T-helper 22 cell (primary cell): Measurements from ENCODE around the gene MIS18BP1.
"Not testable (repeated sequence)": the region's sequence is repeated elsewhere in the genome, so short reads cannot be mapped to it uniquely, and the experiment has no call there.

Source experiments
- DNase-seq: peaks from one replicate; pipeline ENCODE4 v3.0.0-alpha.2; 2020; ENCODE audit warnings: low read depth

Gene MIS18BP1

DNA sequence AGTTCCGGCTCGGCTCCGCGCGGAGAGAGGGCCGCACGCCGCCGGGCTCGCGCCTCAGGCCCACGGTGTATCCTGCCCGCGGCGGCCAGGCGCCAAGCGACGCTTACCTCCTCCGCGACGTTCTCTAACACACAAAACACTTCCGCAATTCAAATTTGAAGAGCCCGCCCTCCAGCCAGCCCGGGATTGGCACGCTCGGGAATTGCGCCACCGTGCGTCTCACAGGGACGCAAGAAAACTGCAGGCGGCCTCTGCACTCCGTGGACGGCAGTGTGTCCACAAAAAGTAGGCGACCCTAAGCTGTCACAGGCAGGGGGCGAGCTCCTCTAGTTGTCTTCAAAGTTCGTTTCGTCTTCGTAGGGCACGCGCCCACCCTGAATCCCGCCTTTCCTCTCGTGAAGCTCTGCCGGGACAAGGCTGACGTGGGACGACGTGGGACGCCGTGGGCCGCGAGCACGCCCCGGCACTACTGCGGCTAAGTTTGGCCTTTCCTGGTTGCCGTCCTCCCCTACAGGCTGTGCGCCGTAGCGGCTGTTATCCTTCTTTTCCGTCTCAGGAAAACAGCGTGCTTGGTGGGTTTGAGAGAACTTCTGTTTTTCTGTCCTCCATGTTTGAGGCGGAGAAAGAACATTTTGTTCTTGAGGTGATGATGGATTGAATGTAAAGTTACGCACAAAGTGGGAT lies at the start of gene MIS18BP1:
Gene MIS18BP1, minus strand, starts transcription at position 133 of the 684 bp plus-strand sequence. CDS start 5,916 bp downstream, outside the sequence.
- DNase-seq = peak; percentile 88

DNA sequence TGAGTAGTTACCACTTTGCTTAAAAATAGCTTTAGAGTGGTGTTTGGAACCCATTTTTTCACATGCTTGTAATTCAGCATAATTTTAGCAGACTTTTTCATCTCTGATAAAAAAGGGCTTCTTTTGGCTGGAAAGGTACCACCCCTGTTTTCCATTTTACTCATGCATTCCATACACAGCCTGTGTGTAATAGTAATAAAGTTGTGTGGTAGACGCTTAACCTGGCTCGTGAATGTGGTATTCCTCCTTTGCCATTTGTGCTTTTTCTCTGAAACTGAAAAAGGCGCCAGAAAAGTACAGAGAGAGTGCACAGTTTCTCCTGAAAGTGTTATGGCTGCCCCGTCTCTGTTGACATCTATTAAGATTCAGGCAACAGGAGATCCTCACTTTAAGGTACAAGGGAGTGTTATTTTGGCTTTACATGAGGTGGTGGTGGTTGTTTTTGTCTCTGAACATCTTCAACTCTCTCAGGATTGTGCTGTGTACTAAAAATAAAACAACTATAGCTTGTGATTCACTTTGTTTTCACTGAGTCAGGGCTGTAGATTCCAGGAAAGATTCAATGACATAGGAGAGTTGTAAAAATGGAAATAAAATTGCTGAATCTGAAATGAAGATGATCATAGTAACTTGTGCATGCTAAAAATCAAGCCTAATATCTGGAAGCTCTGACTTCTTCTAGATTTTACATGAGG lies 45.6 kb upstream of the MIS18BP1 start:
- DNase-seq = no peak

GRCh38 chr14:45294796-45295195 lies 41.8 kb upstream of the MIS18BP1 start:
- DNase-seq = not testable (repeated sequence)

- no peak for DNase-seq
Measured at GRCh38 chr14:45290547-45290946, 37.5 kb upstream of the MIS18BP1 start.

DNA sequence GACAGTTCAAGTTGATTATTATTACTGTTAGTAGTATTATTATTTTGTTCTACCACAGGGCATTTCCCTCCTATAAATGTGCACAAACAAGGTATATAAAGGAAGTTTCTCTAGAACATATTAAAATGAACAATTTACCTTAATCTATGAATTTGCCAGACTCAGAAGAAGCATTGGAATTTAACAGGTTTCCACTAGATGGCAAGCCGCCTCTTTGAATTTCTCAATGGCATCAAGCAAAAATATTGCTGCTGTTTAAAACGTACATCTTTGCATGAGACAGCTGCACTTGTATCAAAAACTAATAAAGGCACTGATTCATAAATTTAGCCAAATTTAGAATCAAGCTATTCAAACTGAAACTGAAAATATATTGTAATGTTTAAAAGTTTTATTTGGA lies 34.6 kb upstream of the MIS18BP1 start:
- DNase-seq = no peak

DNA sequence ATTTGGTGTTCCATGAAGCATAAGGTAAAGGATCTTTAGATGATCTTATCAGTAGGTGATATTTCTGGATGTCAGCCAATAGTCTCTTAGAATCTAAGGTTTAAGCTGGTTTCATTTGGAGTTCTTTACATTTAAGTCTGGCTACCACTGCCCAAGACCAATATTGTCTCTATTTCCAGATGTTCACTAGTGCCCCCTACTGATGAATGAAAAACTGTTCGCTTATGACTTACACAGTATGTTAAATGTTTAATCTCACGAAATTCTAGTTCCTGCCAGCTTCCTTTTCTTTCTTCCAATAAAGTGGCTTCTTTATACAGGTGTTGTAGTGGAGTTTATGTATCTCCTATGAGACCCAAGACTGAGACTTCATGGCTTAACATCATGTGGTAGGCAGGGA lies 31.8 kb upstream of the MIS18BP1 start:
- DNase-seq = no peak

DNA sequence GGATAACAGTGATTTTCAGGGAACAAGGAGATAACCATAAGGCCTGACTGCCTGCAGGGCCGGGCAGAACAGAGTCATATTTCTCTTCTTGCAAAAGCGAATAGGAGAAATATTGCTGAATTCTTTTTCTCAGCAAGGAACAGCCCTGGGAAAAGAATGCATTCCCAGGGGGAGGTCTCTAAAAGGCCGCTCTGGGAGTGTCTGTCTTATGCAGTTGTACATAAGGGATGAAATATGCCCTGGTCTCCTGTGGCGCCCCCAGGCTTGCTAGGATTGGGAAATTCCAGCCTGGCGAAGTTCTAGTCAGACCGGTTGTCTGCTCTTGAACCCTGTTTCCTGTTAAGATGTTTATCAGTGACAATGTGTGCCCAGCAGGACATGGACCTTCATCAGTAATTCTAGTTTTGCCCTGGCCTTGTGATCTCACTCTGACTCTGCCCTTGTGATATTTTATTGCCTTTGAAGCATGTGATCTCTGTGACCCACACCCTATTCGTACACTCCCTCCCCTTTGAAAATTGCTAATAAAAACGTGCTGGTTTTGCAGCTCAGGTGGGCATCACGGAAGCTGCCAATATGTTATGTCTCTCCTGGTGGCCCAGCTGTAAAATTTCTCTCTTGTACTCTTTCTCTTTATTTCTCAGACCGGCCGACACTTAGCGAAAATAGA lies 28.9 kb upstream of the MIS18BP1 start:
- not testable (repeated sequence) for DNase-seq

DNA sequence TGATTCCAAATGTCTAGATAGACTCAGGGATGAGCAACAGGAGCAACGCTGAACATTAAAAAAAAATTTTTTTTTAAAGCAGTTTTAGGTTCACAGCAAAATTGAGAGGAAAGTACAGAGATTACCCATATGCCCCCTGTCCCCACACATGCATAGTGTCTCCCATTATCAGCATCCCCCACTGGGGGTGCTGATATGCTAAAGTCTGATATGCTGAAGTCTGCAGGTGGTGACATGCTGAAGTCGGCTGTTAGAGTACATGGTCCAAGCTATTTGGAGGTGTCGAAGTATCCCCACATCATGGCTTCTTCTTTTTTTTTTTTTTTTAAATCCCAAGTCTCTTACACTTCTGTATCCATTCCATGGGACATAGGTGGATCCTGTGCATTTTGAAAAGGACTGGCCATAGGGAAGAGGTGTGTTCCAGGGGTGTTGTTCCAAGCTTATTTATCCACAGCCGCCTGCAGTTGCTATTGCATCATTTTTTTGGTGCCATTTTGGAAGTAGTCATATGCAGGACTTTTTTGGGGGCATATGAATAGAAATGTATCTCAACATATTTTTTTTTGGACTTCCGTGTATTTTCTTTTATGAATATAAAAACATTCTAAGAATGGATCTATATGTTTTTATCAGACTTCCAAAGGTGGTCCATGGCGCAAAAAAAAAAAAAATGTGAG lies 19.0 kb upstream of the MIS18BP1 start:
- DNase-seq = no peak

GRCh38 chr14:45270031-45270430 lies 17.0 kb upstream of the MIS18BP1 start:
- no peak for DNase-seq

GRCh38 chr14:45267071-45267470 lies 14.1 kb upstream of the MIS18BP1 start:
- no peak for DNase-seq

- no peak for DNase-seq
Measured at GRCh38 chr14:45262637-45263036, 9.6 kb upstream of the MIS18BP1 start.

- no peak for DNase-seq
Measured at GRCh38 chr14:45261209-45261608, 8.2 kb upstream of the MIS18BP1 start.

- no peak for DNase-seq
Measured at GRCh38 chr14:45258805-45259204, 5.8 kb upstream of the MIS18BP1 start.

DNA sequence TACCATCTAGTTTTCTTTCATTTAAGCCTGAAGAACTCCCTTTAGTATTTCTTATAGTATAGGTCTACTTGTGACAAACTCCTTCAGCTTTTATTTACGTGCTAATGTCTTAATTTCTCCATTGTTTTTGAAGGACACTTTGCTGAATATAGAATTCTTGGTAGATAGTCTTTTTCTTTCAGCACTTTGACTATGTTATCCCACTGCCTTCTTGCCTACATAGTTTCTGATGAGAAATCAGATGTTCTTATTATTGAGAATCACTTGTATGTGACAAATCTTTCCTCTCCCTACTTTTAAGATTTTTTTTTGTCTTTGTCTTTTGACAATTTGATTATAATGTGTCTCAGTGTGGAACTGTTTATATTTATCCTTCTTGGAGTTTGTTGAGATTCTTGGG lies 5.1 kb upstream of the MIS18BP1 start:
- no peak for DNase-seq

GRCh38 chr14:45254771-45255170 lies 1.8 kb upstream of the MIS18BP1 start:
- no peak for DNase-seq

GRCh38 chr14:45253754-45254310 lies 830 bp upstream of the MIS18BP1 start:
- DNase-seq = no peak

DNA sequence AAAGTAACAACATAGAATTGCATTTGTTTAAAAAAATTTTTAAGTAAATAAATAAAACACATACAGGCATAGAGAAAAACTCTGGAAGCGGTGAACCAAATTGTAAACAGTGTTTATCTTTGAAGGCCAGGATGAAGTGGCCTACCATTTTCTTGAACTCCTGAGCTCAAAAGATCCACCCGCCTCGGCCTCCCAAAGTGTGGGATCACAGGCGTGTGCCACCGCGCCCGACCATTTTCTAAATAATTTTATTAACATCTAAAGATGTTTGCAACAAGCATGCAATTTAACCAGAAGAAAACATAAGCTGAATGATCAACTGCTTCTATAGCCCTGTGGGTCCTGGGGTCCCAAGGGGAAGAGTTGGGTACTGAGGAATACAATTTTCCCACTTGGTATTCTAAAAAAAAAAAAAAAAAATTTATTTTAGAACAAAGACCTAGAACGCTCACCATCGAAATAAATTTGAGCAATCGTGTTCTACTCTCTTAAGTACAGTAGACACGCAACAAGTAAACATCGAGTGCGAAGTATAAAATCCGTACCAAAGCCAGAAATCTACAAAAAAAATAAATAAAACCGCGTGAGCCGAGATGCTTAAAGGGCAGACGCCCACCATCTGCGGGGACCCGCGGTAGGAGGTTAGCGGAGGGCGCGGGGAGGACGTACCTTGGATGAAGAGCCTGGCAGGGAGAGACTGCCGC lies 484 bp downstream of the MIS18BP1 start:
- no peak for DNase-seq

GRCh38 chr14:45251912-45252311 lies 1.1 kb downstream of the MIS18BP1 start:
- DNase-seq = no peak

- DNase-seq = no peak
Measured at GRCh38 chr14:45249856-45250575, 3.0 kb downstream of the MIS18BP1 start.

GRCh38 chr14:45247427-45247826 lies 5.6 kb downstream of the MIS18BP1 start:
- DNase-seq = no peak

- DNase-seq = no peak
Measured at GRCh38 chr14:45246691-45247090, 6.3 kb downstream of the MIS18BP1 start.
